Thoracic aorta (tissue), 2 donors: ENCODE results near the gene PEAK1. TPM values are rescaled to one million over a fixed set of nuclear protein-coding genes. Genes with fewer than 3 reads are reported as not detected.

Experiments
- ATAC-seq: fragments of 150-250 bp; one replicate; pipeline ENCODE4 v1.8.0; 2017; ENCODE audit warnings: low read depth; ENCODE audit not compliant: insufficient number of reproducible peaks, low FRiP score
- DNase-seq: peaks from one replicate; pipeline ENCODE4 v3.0.0-alpha.2; 2020; ENCODE audit warnings: low spot score
- H3K27ac ChIP-seq, 2 donors: fragments of 200-600 bp; sonication (generic); 1 replicate in 1 of 2; 2 replicates in 1 of 2; pipeline ENCODE4 v1.5.1; 2016; ENCODE audit warnings: mild to moderate bottlenecking in 2 of 2, moderate library complexity in 2 of 2
- H3K27me3 ChIP-seq: fragments of 200-600 bp; sonication (generic); replicated peaks from 2 replicates; pipeline ENCODE4 v1.6.0; 2016; ENCODE audit warnings: mild to moderate bottlenecking; ENCODE audit not compliant: insufficient read depth
- H3K36me3 ChIP-seq: fragments of 200-600 bp; sonication (generic); one replicate; pipeline ENCODE4 v1.5.1; 2016
- H3K4me1 ChIP-seq, 2 donors: fragments of 200-600 bp; sonication (generic); 1 replicate in 1 of 2; 2 replicates in 1 of 2; pipeline versions ENCODE4 v1.5.1 to v1.6.0; 2016; ENCODE audit warnings: low read depth in 2 of 2, mild to moderate bottlenecking in 1 of 2; ENCODE audit not compliant: control insufficient read depth in 1 of 2
- H3K4me3 ChIP-seq: fragments of 200-600 bp; sonication (generic); 2 replicates; pipeline ENCODE4 v1.5.1; 2016; ENCODE audit warnings: mild to moderate bottlenecking
- H3K9me3 ChIP-seq: fragments of 200-600 bp; sonication (generic); 2 replicates; pipeline ENCODE4 v1.5.1; 2016
- CTCF ChIP-seq: fragments of 200-600 bp; sonication (generic); IDR thresholded peaks from one replicate; pipeline ENCODE4 v1.5.1; 2019; ENCODE audit warnings: antibody characterized with exemption
- total RNA-seq, 2 donors: library from RNA; depleted of rRNA; stranded (reverse); fragments of >200 nt; gene quantifications; one replicate each; pipeline versions ENCODE4 v1.1.0 to v1.2.3, GENCODE V29; 2016

The PEAK1 gene
- total RNA-seq, 2 donors from 2014 or later, result 94.2 to 95.9 TPM

DNA sequence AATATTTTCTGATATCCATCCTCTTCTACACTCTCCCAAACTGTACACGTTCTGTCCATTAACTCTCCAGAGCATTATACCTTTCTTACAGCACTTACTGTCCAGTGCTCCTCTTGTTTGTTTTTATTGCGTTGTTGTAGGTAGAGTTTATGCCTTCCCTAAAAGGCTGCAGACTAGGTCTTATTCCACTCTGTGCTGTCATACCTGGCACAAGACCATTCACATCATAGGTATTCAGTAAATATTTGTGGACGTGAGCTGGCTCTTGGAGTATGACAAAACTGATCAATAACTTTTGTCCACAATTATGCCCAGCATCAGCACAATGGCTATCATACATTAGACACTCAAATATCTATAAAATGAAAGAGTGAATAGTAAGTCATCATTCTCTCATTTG is 5.2 kb upstream of the PEAK1 start:
- DNase-seq (no peak), ATAC-seq (no peak)

GRCh38 chr15:77421370-77421700 is 1.4 kb upstream of the PEAK1 start:
- peak overlapping the region; percentile 93 to 96 for H3K27ac ChIP-seq
- peaks cover 42 to 53% of the 10 kb centered on the region in 2 donors for H3K4me1 ChIP-seq
- TF ChIP-seq CTCF, result no peak
- H3K4me3 ChIP-seq, result peak overlapping the region; percentile 94
- DNase-seq, result no peak
- no peaks in the 10 kb centered on the region for H3K27me3 ChIP-seq
- no peak for ATAC-seq
- no peaks in the 10 kb centered on the region for H3K36me3 ChIP-seq
- no peaks in the 10 kb centered on the region for H3K9me3 ChIP-seq

More for the DNA sequence above, 5.2 kb upstream of the PEAK1 start:
- H3K4me1 ChIP-seq, result peaks cover 32 to 39% of the 10 kb centered on the region in 2 donors
- no peaks in the 10 kb centered on the region for H3K9me3 ChIP-seq
- H3K27me3 ChIP-seq, result no peaks in the 10 kb centered on the region
- no peak overlapping the region for H3K4me3 ChIP-seq
- TF ChIP-seq CTCF, result no peak
- H3K36me3 ChIP-seq, result no peaks in the 10 kb centered on the region
- no peak overlapping the region for H3K27ac ChIP-seq

DNA sequence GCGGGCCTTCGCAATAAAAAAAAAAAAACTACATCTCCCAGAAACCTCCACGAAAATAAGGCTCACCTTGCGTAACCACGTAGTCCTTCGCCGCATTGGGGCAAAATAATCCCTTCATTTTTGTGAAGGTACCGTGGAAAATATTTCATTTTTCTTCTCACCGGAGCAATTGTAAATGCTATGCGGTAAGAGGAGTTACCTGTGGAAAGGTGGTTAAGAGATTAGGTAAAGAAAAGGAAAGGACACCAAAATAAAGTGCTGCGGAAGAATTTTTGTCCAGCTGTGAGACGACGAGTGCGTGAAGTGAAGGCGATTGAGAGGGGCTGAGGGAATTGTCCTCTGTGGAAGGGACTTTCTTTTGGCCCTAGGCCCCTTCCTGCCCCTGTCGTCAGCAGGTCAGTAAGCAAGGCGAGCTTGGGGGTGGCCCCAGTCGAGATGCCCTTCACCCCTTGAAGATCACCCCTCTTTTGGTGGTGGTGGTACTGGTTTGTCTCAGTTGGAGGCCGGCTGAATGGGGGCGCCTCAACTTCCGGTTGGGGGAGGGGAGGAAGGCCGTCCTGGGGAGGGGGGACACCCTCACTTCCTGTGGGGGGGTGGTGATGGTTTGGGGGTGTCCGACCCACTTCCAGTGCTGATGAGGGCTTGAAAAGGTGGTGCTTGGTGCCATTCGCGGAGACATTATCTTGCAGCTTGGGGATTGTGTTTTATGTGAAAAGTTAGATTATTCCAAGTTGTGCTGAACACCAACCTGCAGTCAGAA is 886 bp upstream of the PEAK1 start, which contains the start of gene HMG20A:
Gene HMG20A (plus strand): TSS at position 279 of the 760 bp plus-strand sequence. CDS start 37,520 bp downstream, outside the sequence.
- TF ChIP-seq CTCF, result no peak
- Histone ChIP-seq H3K4me1 (peaks cover 43 to 57% of the 10 kb centered on the region in 2 donors), H3K27ac (peak within 1 kb of the TSS; percentile 93 to 96), H3K36me3 (no peaks in the 10 kb centered on the region), H3K27me3 (no peaks in the 10 kb centered on the region), H3K9me3 (no peaks in the 10 kb centered on the region), H3K4me3 (peak within 1 kb of the TSS; percentile 94)
- DNase-seq, result no peak
- peak; percentile 43 for ATAC-seq

GRCh38 chr15:77418966-77419835 is 703 bp downstream of the PEAK1 start:
- no peak for DNase-seq
- no peaks in the 10 kb centered on the region for H3K36me3 ChIP-seq
- H3K9me3 ChIP-seq, result no peaks in the 10 kb centered on the region
- H3K27ac ChIP-seq, result peak overlapping the region; percentile 64 to 96
- no peak for ATAC-seq
- TF ChIP-seq CTCF, result no peak
- no peaks in the 10 kb centered on the region for H3K27me3 ChIP-seq
- H3K4me1 ChIP-seq, result peaks cover 42 to 48% of the 10 kb centered on the region in 2 donors
- H3K4me3 ChIP-seq, result peak overlapping the region; percentile 94

- Histone ChIP-seq H3K36me3 (no peaks in the 10 kb centered on the region), H3K4me1 (peaks cover 34 to 40% of the 10 kb centered on the region in 2 donors), H3K27me3 (no peaks in the 10 kb centered on the region), H3K4me3 (peak overlapping the region; percentile 94), H3K9me3 (no peaks in the 10 kb centered on the region), H3K27ac (peak overlapping the region in 1 of 2 donors; percentile 96)
- ATAC-seq (no peak), DNase-seq (no peak)
- TF ChIP-seq CTCF, result no peak
Measured at GRCh38 chr15:77418391-77418965, 1.4 kb downstream of the PEAK1 start.
